Stimulated activated CD4-positive, alpha-beta T cell treated with anti-CD3 and anti-CD28 coated beads, Interleukin-2, amount 100 ng/mL, for 24 hours (primary cell): Measurements from ENCODE around the gene ZNF366.

ENCODE experiments used
- DNase-seq, 2 donors: peaks; one replicate each; pipeline ENCODE4 v3.0.0-alpha.2; 2020

Gene ZNF366

DNA sequence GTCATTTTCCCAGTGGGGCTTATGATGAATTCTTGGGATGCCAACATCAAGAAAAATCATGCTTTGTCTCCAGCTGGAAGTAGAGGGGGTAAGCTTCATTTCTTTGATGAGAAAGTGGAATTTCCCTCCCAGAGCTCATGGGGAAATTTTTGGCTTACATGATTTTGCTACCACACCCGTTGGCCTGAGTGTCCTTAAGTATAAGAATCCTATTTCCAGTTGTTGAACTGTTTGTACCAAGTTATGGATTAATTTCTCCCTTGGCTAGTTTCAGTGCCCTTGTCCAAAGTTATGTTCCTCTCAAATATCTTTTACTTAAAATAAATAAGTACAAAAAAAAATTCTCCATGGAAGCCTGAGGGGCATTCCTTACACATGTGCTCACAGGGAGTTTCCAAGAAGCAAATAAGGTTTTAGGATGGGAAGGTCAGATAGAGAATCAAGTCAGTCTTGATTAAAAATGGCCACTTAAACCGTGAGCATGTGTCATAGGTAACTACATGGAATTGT, 104.8 kb downstream of the ZNF366 start:
- DNase-seq = no peak

DNA sequence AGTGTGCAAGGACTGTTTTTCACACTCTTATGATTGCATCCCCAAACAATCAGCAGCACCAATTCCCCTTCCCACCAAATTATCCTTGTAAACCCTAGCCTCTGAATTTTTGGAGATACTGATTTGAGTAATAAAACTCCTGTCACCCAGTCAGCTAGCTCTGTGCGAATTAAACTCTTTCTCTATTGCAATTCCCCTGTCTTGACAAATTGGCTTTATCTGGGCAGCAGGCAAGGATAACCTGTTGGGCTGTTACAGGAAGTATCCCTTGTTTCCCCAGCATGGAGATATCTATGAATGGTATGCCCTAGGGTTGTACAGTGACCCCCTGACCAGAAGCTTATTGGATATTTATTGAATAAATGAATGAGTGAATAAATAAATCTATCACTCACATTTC, 106.3 kb downstream of the ZNF366 start:
- no peak for DNase-seq

GRCh38 chr5:72397836-72398235, 109.4 kb downstream of the ZNF366 start:
- DNase-seq = no peak

GRCh38 chr5:72394688-72395087, 112.5 kb downstream of the ZNF366 start:
- no peak for DNase-seq

DNA sequence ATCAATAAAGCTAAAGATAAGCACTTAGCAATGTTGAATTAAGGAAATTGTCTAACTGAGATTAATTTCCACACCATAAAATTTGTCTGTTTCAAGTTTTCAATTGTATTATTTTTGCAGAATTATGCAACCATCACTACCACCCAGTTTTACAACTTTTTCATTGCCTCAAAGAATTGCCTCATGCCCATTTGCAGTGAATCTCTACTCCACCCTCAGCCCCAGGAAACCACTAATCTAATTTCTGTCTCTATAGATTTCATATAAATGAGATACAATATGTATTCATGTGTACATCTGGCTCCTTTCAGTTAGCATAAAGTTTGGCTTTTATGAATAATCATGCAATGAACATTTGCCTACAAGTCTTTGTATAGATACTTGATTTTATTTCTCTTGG, 114.2 kb downstream of the ZNF366 start:
- DNase-seq = no peak
